B cell (primary cell): Measurements from ENCODE around the gene SLC9A9. TPM values are rescaled to one million over a fixed set of nuclear protein-coding genes. Genes with fewer than 3 reads are reported as not detected.

ENCODE experiments used
- ATAC-seq: fragments of 200-7000 bp; cut with Tn5 transposase; one replicate; pipeline ENCODE4 v1.10.0; 2021; ENCODE audit warnings: low read depth, mild to moderate bottlenecking, moderate number of reproducible peaks, moderate library complexity
- CTCF ChIA-PET: fragments of 350-600 bp; sonication (Branson Sonifier 250); formaldehyde crosslinking; loops from one replicate; lab custom pipeline; 2021; ENCODE audit warnings: antibody characterized with exemption, inconsistent platforms; lab: Charles Lee
- POLR2A ChIA-PET: fragments of 350-600 bp; sonication (Branson Sonifier 250); formaldehyde crosslinking; loops from one replicate; lab custom pipeline; 2021; ENCODE audit warnings: antibody characterized with exemption; lab: Charles Lee
- DNase-seq: peaks from one replicate; pipeline ENCODE4 v3.0.0; 2013
- H2AFZ ChIP-seq: 2 replicates; pipeline ENCODE4 v1.6.1; 2012; ENCODE audit warnings: mild to moderate bottlenecking, low read depth, low read length; ENCODE audit not compliant: insufficient read depth, poor library complexity, severe bottlenecking
- H3K27ac ChIP-seq, 2 donors: 1 replicate in 1 of 2; 2 replicates in 1 of 2; pipeline ENCODE4 v1.5.1; 2012 to 2013; ENCODE audit warnings: low read length in 2 of 2, mild to moderate bottlenecking in 2 of 2, moderate library complexity in 1 of 2
- H3K27me3 ChIP-seq, 4 experiments: fragments of 200-600 bp in 1 of 4; sonication (generic) in 1 of 4; replicated peaks in 1 of 4; 1 replicate in 2 of 4; 2 replicates in 2 of 4; pipeline versions ENCODE4 v1.6.1 to v1.7.0; 2013 to 2016; ENCODE audit warnings: low read length in 3 of 4, mild to moderate bottlenecking in 2 of 4, mixed read lengths in 1 of 4, moderate library complexity in 1 of 4; ENCODE audit not compliant: insufficient read depth in 4 of 4, control insufficient read depth in 3 of 4; ENCODE audit errors: control extremely low read depth in 1 of 4
- H3K36me3 ChIP-seq, 2 experiments: replicated peaks in 1 of 2; 1 replicate in 1 of 2; 2 replicates in 1 of 2; pipeline versions ENCODE4 v1.6.1 to v1.7.1; 2013; ENCODE audit warnings: low read length in 1 of 2; ENCODE audit not compliant: insufficient read depth in 2 of 2, control insufficient read depth in 1 of 2; ENCODE audit errors: control extremely low read depth in 1 of 2, extremely low read depth in 1 of 2
- H3K4me1 ChIP-seq, 2 donors: fragments of 200-600 bp in 1 of 2; sonication (generic) in 1 of 2; 1 replicate in 1 of 2; 2 replicates in 1 of 2; pipeline versions ENCODE4 v1.5.1 to v1.6.1; 2013 to 2017; ENCODE audit warnings: low read length in 2 of 2; ENCODE audit not compliant: control insufficient read depth in 2 of 2, insufficient read depth in 2 of 2
- H3K4me2 ChIP-seq: replicated peaks from 2 replicates; pipeline ENCODE3; 2012; ENCODE audit warnings: mild to moderate bottlenecking, low read depth, low read length; ENCODE audit not compliant: poor library complexity, severe bottlenecking
- H3K4me3 ChIP-seq, 5 experiments: fragments of 200-600 bp in 1 of 5; sonication (generic) in 1 of 5; 1 replicate in 3 of 5; 2 replicates in 2 of 5; pipeline versions ENCODE4 v1.5.1 to v1.7.0; 2011 to 2016; ENCODE audit warnings: low read length in 4 of 5, mild to moderate bottlenecking in 4 of 5, low read depth in 2 of 5, control low read depth in 1 of 5, moderate library complexity in 1 of 5; ENCODE audit not compliant: insufficient read depth in 1 of 5; ENCODE audit errors: control extremely low read depth in 1 of 5, extremely low read depth in 1 of 5
- H3K79me2 ChIP-seq: fragments of 200-600 bp; sonication (generic); one replicate; pipeline ENCODE4 v1.6.0; 2016; ENCODE audit warnings: low read length; ENCODE audit not compliant: control insufficient read depth, insufficient read depth
- H3K9ac ChIP-seq: fragments of 200-600 bp; sonication (generic); 2 replicates; pipeline ENCODE4 v1.6.1; 2017; ENCODE audit warnings: mild to moderate bottlenecking, low read length, moderate library complexity
- H3K9me3 ChIP-seq, 3 donors: one replicate each; pipeline versions ENCODE4 v1.6.1 to v1.7.1; 2013; ENCODE audit warnings: low read length in 2 of 3; ENCODE audit not compliant: control insufficient read depth in 2 of 3, insufficient read depth in 1 of 3; ENCODE audit errors: control extremely low read depth in 1 of 3
- H4K20me1 ChIP-seq: 2 replicates; pipeline ENCODE4 v1.6.0; 2012; ENCODE audit warnings: mild to moderate bottlenecking, low read length; ENCODE audit not compliant: insufficient read depth, control insufficient read depth, poor library complexity, severe bottlenecking
- H3K27ac Mint-ChIP-seq: one replicate; pipeline ENCODE4 v1.8.0; 2021; ENCODE audit warnings: mixed read lengths
- H3K27me3 Mint-ChIP-seq: one replicate; pipeline ENCODE4 v1.8.0; 2021; ENCODE audit warnings: mixed read lengths
- H3K4me1 Mint-ChIP-seq: one replicate; pipeline ENCODE4 v1.8.0; 2021; ENCODE audit warnings: mixed read lengths
- H3K4me3 Mint-ChIP-seq: one replicate; pipeline ENCODE4 v1.8.0; 2021; ENCODE audit warnings: mixed read lengths
- H3K9me3 Mint-ChIP-seq: one replicate; pipeline ENCODE4 v1.8.0; 2022; ENCODE audit warnings: mixed read lengths; ENCODE audit not compliant: insufficient read depth
- EZH2 ChIP-seq: IDR thresholded peaks from 2 replicates; pipeline ENCODE4 v1.6.1; 2012; ENCODE audit warnings: borderline replicate concordance, low read depth, mild to moderate bottlenecking, moderate library complexity, low read length; ENCODE audit not compliant: insufficient read depth, poor library complexity, severe bottlenecking
- WGBS: methylation state at CpG from one replicate; pipeline ENCODE4 v1.1.5; 2013; ENCODE audit warnings: missing lambda C conversion rate; ENCODE audit not compliant: insufficient coverage; 5-methylcytosine and 5-hydroxymethylcytosine counted together
- intact Hi-C: fragments of 100-400 bp; cut with micrococcal nuclease; formaldehyde crosslinking; loops from one replicate; pipeline ENCODE4 v1.10.0; 2022
- polyA plus RNA-seq: library from polyadenylated mRNA; depleted of rRNA; stranded (reverse); fragments of >200 nt; gene quantifications from 2 replicates; pipeline ENCODE4 v1.2.3, GENCODE V29; 2012
- total RNA-seq, 2 donors: library from RNA; stranded (reverse); fragments of 120-200 nt in 1 of 2; gene quantifications; 1 replicate in 1 of 2; 2 replicates in 1 of 2; pipeline versions ENCODE4 v1.2.3 to v1.2.4, GENCODE V29; 2013 to 2022
- TF ChIP-seq, protein P1 (sequence below): fragments of 200-600 bp; IDR thresholded peaks from one replicate; pipeline ENCODE4 v1.8.0; 2022; ENCODE audit warnings: antibody characterized with exemption, mild to moderate bottlenecking

SLC9A9 gene
- total and polyA plus RNA-seq, 2 donors (not counting 1 experiment from before 2014, with no cell fraction given): 7.7 to 17.3 TPM

- H3K4me1 Mint-ChIP-seq: no peaks in the 10 kb centered on the region
- H3K27me3 Mint-ChIP-seq: no peaks in the 10 kb centered on the region
- H3K4me2 ChIP-seq: no peak overlapping the region
- no peak overlapping the region for H2AFZ ChIP-seq
- no peak overlapping the region for H3K27ac Mint-ChIP-seq
- H3K36me3 ChIP-seq: no peaks in the 10 kb centered on the region
- WGBS: no CpG with 5 or more reads among the region's 3 CpGs
- ChIA-PET POLR2A (no interaction called here), CTCF (no interaction called here)
- no peaks in the 10 kb centered on the region for H3K4me1 ChIP-seq
- H3K9ac ChIP-seq: no peak overlapping the region
- H3K4me3 ChIP-seq: no peak overlapping the region
- DNase-seq (no peak), ATAC-seq (no peak)
- H3K27me3 ChIP-seq: no peaks in the 10 kb centered on the region
- no peaks in the 10 kb centered on the region for H4K20me1 ChIP-seq
- H3K9me3 ChIP-seq: no peaks in the 10 kb centered on the region
- TF ChIP-seq EZH2: no peak
- TF ChIP-seq, protein P1, sequence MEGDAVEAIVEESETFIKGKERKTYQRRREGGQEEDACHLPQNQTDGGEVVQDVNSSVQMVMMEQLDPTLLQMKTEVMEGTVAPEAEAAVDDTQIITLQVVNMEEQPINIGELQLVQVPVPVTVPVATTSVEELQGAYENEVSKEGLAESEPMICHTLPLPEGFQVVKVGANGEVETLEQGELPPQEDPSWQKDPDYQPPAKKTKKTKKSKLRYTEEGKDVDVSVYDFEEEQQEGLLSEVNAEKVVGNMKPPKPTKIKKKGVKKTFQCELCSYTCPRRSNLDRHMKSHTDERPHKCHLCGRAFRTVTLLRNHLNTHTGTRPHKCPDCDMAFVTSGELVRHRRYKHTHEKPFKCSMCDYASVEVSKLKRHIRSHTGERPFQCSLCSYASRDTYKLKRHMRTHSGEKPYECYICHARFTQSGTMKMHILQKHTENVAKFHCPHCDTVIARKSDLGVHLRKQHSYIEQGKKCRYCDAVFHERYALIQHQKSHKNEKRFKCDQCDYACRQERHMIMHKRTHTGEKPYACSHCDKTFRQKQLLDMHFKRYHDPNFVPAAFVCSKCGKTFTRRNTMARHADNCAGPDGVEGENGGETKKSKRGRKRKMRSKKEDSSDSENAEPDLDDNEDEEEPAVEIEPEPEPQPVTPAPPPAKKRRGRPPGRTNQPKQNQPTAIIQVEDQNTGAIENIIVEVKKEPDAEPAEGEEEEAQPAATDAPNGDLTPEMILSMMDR: no peak
- intact Hi-C loops: no loop called here
- H3K79me2 ChIP-seq: no peaks in the 10 kb centered on the region
- H3K9me3 Mint-ChIP-seq: no peaks in the 10 kb centered on the region
- H3K27ac ChIP-seq: no peak overlapping the region
- H3K4me3 Mint-ChIP-seq: no peak overlapping the region
These were observed 350.9 kb downstream of the SLC9A9 start for GRCh38 chr3:143497382-143497781.

- no peak overlapping the region for H3K27ac Mint-ChIP-seq
- WGBS: no CpG with 5 or more reads among the region's 1 CpG
- H3K4me3 Mint-ChIP-seq: no peak overlapping the region
- Histone ChIP-seq H3K4me1 (no peaks in the 10 kb centered on the region), H4K20me1 (no peaks in the 10 kb centered on the region), H3K4me2 (no peak overlapping the region), H3K79me2 (no peaks in the 10 kb centered on the region), H3K9ac (no peak overlapping the region), H3K36me3 (no peaks in the 10 kb centered on the region), H3K27ac (no peak overlapping the region), H3K27me3 (no peaks in the 10 kb centered on the region), H3K9me3 (no peaks in the 10 kb centered on the region), H3K4me3 (no peak overlapping the region), H2AFZ (no peak overlapping the region)
- DNase-seq (no peak), ATAC-seq (no peak)
- intact Hi-C loops: no loop called here
- H3K4me1 Mint-ChIP-seq: no peaks in the 10 kb centered on the region
- H3K27me3 Mint-ChIP-seq: no peaks in the 10 kb centered on the region
- no peaks in the 10 kb centered on the region for H3K9me3 Mint-ChIP-seq
- no peak for TF ChIP-seq EZH2
- TF ChIP-seq, protein P1: no peak
- ChIA-PET CTCF (no interaction called here), POLR2A (no interaction called here)
These were observed 352.1 kb downstream of the SLC9A9 start for GRCh38 chr3:143496191-143496590.
